GM12874 (cell line): ENCODE results near the gene GOT2.

Experiments used
- TF ChIP-seq, protein P1 (sequence below): IDR thresholded peaks from 2 replicates; pipeline ENCODE4 v1.5.1; 2011; ENCODE audit warnings: low read depth, mild to moderate bottlenecking, control low read depth, low read length, moderate library complexity; ENCODE audit not compliant: insufficient read depth

Gene GOT2

DNA sequence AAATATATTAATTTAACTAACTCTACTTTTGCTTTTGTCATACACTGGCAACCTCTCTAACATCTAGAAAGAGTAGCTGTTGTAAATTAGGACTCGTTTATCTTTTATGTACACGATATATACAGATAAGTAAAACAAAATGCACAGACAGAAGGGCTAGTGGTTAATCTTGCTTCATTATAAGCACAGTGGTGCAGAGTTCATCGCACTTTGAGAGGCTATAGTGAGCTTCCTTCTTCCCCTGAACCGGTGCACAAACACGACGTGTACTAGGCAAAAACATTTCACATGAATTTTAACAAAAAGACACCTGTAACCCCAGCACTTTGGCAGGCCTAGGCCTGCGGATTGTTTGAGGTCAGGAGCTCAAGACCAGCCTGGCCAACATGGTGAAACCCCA is 10.4 kb upstream of the GOT2 start:
- TF ChIP-seq, protein P1, sequence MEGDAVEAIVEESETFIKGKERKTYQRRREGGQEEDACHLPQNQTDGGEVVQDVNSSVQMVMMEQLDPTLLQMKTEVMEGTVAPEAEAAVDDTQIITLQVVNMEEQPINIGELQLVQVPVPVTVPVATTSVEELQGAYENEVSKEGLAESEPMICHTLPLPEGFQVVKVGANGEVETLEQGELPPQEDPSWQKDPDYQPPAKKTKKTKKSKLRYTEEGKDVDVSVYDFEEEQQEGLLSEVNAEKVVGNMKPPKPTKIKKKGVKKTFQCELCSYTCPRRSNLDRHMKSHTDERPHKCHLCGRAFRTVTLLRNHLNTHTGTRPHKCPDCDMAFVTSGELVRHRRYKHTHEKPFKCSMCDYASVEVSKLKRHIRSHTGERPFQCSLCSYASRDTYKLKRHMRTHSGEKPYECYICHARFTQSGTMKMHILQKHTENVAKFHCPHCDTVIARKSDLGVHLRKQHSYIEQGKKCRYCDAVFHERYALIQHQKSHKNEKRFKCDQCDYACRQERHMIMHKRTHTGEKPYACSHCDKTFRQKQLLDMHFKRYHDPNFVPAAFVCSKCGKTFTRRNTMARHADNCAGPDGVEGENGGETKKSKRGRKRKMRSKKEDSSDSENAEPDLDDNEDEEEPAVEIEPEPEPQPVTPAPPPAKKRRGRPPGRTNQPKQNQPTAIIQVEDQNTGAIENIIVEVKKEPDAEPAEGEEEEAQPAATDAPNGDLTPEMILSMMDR, result no peak

DNA sequence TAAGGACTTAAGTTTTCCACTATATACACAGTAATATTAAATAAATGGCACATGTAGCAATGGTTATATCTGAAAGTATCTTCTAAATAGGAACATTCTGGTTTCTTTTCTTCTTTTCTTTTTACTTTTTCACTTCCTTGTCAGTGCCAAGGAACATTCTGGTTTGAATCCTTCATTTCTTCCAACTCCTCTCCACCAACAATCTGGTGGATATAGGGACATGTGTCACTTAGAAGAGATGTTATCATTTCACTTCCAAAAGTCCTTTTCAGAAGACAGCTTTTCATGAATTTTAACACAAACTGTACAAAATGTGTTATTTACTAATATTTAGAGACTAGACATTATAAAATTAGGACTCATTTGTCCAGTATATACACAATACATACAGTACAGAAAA is 7.9 kb upstream of the GOT2 start:
- TF ChIP-seq, protein P1, result no peak

DNA sequence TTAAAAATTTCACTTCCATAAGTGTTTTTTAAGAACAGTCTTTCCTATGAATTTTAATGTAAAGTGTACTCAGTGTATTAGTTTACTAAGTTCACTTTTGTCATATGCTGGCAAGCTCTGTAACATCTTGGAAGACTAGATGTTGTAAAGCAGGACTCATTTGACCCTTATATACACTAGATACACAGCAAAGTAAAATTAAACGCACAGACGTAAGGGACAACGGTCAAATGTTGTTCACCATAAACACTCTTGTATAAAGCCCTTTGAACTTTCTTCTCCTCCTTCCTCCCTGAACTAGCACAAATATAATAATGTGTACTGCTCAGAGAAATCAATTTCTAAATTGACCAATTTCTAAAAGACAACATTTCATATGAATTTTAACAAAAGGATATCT is 7.0 kb upstream of the GOT2 start:
- TF ChIP-seq, protein P1, result no peak

DNA sequence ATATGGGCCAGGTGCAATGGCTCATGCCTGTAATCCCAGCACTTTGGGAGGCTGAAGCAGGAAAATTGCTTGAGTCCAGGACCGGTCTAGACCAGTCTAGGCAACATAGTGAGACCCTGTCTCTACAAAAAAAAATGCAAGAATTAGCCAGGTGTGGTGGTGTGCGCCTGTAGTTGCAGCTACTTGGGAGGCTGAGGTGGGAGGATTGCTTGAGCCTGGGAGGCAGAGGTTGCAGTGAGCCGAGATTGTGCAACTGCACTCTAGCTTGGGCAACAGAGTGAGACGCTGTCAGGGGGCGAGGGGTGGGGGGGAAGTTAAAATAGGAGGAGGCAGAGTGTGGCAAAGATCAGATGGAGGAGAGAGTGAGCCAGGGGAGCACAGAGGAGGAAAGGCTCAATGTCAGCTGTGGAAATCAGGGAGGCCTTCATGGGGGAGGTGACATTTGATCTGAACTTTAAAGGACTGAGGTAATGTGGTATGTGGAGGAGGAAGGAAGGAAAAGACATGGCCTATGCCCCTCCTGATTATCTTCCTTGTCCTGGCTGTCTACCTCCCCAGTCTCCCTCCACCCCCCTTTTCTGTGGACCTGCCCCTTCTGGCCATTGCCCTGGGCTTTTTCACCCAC is 4.7 kb upstream of the GOT2 start:
- TF ChIP-seq, protein P1, result no peak

DNA sequence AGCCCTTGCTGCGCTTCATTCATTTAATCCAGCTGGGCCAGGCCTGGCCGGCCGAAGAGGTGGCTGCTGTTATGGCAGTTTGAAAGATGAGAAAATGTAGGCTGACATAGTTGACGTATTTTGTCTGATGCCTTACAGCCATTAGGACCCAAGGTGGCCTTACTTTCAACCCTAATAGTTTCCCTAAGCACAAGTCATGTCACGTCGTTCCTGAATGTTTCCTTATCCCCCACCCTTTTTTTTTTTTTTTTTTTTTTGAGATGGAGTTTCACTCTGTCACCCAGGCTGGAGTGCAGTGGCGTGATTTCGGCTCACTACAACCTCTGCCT is 307 bp upstream of the GOT2 start:
- TF ChIP-seq, protein P1, result no peak

DNA sequence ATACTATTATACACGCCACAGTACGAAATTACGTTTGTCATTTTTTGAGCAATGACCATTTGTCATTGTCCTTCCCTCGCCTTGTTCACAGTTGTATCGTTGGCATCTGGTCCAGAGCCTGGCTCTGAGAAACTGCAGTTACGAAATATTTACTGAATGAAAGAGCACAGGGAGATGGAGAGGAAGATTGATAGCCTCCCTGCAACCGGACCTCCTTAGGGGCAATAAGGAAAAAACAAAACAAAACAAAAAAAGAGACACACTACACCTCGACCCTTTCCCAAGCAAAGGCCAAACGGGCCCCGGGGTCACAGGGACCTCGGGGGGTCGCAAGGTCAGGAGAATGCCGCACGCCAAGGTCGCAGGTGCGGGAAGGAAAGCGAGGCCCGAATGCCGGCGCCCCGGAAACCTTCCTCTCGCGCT is 857 bp downstream of the GOT2 start:
- TF ChIP-seq, protein P1, result no peak

DNA sequence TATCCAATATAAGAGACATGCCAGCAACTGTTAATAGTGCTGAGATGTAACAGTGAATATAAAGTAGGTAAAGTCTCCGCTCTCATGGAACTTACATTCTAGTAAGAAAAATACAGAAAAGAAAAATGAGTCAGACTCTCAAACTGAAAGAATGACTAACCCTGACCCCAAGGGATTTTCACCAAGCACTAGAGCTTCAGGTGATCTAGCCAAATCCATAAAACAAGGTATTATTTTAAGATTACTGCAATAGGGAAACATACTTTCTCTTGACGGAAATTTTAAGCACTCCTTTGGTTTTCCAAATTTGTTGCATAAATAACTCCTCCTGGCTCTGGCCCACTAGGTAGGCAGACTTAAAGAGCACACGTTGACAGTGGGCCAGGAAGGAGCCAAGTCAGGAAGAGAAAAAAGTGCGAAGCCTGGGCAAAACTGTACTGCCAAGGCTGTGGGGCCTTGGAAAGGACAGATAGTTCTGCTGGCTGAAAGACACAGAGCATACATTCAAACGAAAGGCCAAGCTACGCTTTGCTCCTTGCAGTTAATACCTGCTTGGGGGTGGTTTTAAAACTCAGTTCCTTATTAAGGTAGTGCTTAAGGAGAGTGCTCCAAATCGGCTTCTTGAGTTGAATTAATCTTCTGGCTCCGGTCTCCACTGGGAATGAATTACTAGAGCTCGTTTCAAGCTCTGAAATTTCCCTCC is 1.4 kb downstream of the GOT2 start:
- TF ChIP-seq, protein P1, result no peak
